Keratinocyte (primary cell): ENCODE data around the gene PTOV1.

Experiments used
- EZH2 ChIP-seq: IDR thresholded peaks from one replicate; pipeline ENCODE4 v1.6.1; 2012; ENCODE audit warnings: inconsistent platforms, mild to moderate bottlenecking, low read length, moderate library complexity
- TF ChIP-seq, protein P1 (sequence below), 3 experiments: IDR thresholded peaks in 1 of 3; conservative IDR thresholded peaks in 1 of 3; optimal IDR thresholded peaks in 1 of 3; 2 replicates in 2 of 3; 3 replicates in 1 of 3; pipeline versions ENCODE3 to v1.5.1; 2011; ENCODE audit warnings: low read length in 3 of 3, mild to moderate bottlenecking in 3 of 3, moderate library complexity in 2 of 3, control low read depth in 1 of 3, inconsistent platforms in 1 of 3; ENCODE audit not compliant: insufficient read depth in 2 of 3; ENCODE audit errors: extremely low read depth in 1 of 3

- TF ChIP-seq, protein P1, sequence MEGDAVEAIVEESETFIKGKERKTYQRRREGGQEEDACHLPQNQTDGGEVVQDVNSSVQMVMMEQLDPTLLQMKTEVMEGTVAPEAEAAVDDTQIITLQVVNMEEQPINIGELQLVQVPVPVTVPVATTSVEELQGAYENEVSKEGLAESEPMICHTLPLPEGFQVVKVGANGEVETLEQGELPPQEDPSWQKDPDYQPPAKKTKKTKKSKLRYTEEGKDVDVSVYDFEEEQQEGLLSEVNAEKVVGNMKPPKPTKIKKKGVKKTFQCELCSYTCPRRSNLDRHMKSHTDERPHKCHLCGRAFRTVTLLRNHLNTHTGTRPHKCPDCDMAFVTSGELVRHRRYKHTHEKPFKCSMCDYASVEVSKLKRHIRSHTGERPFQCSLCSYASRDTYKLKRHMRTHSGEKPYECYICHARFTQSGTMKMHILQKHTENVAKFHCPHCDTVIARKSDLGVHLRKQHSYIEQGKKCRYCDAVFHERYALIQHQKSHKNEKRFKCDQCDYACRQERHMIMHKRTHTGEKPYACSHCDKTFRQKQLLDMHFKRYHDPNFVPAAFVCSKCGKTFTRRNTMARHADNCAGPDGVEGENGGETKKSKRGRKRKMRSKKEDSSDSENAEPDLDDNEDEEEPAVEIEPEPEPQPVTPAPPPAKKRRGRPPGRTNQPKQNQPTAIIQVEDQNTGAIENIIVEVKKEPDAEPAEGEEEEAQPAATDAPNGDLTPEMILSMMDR (optimal IDR thresholded peaks at IDR 0.05 in 1 of 3, IDR thresholded peaks at IDR 0.05 in 1 of 3, conservative IDR thresholded peaks at IDR 0.05 in 1 of 3; ENCODE audit: extremely low read depth in 1 of 3, insufficient read depth in 2 of 3, low read length in 3 of 3) = no peak
- no peak for TF ChIP-seq EZH2
These were observed 27.5 kb upstream of the PTOV1 start for GRCh38 chr19:49823472-49823871.
